Tibial artery (tissue), 4 donors: ENCODE results near the gene SNPH.

Source experiments
- DNase-seq, 2 donors: peaks; one replicate each; pipeline ENCODE4 v3.0.0-alpha.2; 2019
- H3K27ac ChIP-seq, 2 donors: fragments of 200-600 bp; sonication (generic) in 1 of 2; 1 replicate in 1 of 2; 2 replicates in 1 of 2; pipeline ENCODE4 v1.5.1; 2018 to 2019; ENCODE audit warnings: mild to moderate bottlenecking in 1 of 2
- H3K27me3 ChIP-seq, 2 donors: fragments of 200-600 bp; sonication (generic) in 1 of 2; one replicate each; pipeline versions ENCODE4 v1.5.1 to v1.6.0; 2016 to 2019
- H3K36me3 ChIP-seq, 3 donors: fragments of 200-600 bp; sonication (generic) in 2 of 3; one replicate each; pipeline ENCODE4 v1.5.1; 2016 to 2019; ENCODE audit warnings: mild to moderate bottlenecking in 2 of 3
- H3K4me1 ChIP-seq, 4 donors: fragments of 200-600 bp; sonication (generic) in 2 of 4; 1 replicate in 3 of 4; 2 replicates in 1 of 4; pipeline ENCODE4 v1.5.1; 2016 to 2019
- H3K4me3 ChIP-seq, 2 donors: fragments of 200-600 bp; sonication (generic) in 1 of 2; 1 replicate in 1 of 2; 2 replicates in 1 of 2; pipeline ENCODE4 v1.5.1; 2018 to 2019; ENCODE audit warnings: mild to moderate bottlenecking in 2 of 2
- H3K9me3 ChIP-seq, 3 donors: fragments of 200-600 bp; sonication (generic) in 1 of 3; one replicate each; pipeline ENCODE4 v1.5.1; 2016 to 2019
- intact Hi-C: fragments of 100-400 bp; cut with DNase I; formaldehyde crosslinking; loops from one replicate; pipeline ENCODE4 v1.15.0; 2023; ENCODE audit warnings: low total_unique reads
- TF ChIP-seq, protein P1 (sequence below), 2 experiments: fragments of 200-600 bp in 1 of 2; fragments of 450-650 bp in 1 of 2; IDR thresholded peaks; one replicate each; pipeline ENCODE4 v1.5.1; 2017 to 2019; ENCODE audit warnings: antibody characterized with exemption in 2 of 2, mild to moderate bottlenecking in 1 of 2, moderate library complexity in 1 of 2

The SNPH gene

DNA sequence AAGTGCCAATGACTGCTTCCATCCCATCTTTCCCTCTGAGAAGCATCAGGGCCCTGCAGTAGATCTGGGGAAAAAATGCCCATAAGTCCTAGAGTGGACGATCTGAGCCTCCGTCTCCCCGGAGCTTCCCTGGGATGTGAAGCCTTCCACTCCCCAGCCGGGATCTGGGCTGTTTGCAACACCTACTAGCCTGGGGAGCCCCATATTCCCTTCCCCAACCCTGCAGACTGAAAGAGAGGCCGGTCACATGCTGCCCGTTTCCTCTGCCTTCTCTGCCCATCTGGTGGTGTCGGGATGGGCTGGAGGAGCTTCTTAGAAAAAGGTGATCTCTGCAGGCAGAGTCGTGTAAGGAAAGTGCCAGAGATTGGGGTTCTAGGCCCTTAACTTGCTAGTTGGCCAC, 1.1 kb downstream of the SNPH start:
- no peaks in the 10 kb centered on the region for H3K9me3 ChIP-seq
- no peak for DNase-seq
- intact Hi-C loops: no loop called here
- TF ChIP-seq, protein P1, sequence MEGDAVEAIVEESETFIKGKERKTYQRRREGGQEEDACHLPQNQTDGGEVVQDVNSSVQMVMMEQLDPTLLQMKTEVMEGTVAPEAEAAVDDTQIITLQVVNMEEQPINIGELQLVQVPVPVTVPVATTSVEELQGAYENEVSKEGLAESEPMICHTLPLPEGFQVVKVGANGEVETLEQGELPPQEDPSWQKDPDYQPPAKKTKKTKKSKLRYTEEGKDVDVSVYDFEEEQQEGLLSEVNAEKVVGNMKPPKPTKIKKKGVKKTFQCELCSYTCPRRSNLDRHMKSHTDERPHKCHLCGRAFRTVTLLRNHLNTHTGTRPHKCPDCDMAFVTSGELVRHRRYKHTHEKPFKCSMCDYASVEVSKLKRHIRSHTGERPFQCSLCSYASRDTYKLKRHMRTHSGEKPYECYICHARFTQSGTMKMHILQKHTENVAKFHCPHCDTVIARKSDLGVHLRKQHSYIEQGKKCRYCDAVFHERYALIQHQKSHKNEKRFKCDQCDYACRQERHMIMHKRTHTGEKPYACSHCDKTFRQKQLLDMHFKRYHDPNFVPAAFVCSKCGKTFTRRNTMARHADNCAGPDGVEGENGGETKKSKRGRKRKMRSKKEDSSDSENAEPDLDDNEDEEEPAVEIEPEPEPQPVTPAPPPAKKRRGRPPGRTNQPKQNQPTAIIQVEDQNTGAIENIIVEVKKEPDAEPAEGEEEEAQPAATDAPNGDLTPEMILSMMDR (IDR thresholded peaks at IDR 0.05): no peak
- H3K4me1 ChIP-seq: peaks cover 0 to 18% (median 12%) of the 10 kb centered on the region in 4 donors
- peaks cover 0 to 2% of the 10 kb centered on the region in 2 donors for H3K27me3 ChIP-seq
- H3K27ac ChIP-seq: peak overlapping the region in 1 of 2 donors; percentile 59
- H3K4me3 ChIP-seq: peak overlapping the region; percentile 91 to 92
- H3K36me3 ChIP-seq: peaks cover 0 to 9% (median 0%) of the 10 kb centered on the region in 3 donors

DNA sequence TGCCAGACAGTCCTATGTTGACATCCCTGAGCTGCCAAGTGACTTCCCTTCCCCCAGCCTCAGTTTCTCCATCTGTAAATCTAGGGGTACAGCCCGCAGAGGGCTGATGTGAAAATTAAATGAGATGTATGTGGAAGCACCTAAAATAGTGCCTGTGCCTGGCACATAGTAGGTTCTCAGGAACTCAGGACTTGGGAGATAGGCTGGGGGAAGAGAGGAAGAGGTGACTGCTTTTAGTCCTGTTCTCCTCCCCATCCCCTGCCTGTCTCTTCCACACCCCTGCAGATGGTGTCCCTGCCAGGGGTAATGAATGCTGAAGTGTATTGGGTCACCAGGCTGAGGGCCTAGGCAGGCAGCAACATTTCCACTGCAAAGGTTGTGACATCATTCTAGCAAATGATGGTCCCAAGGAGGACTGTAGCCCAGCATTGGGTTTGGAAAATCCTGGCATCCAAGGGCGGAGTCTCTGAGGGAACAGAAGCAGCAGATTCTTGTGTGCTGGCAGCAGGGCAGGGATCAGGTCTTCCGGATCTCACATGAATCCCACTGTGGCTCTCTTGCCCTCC, 1.8 kb downstream of the SNPH start:
- H3K4me3 ChIP-seq: no peak overlapping the region
- H3K9me3 ChIP-seq: no peaks in the 10 kb centered on the region
- no peak for DNase-seq
- H3K36me3 ChIP-seq: peaks cover 0 to 9% (median 0%) of the 10 kb centered on the region in 3 donors
- peaks cover 0 to 18% (median 12%) of the 10 kb centered on the region in 4 donors for H3K4me1 ChIP-seq
- intact Hi-C loops: no loop called here
- TF ChIP-seq, protein P1 (IDR thresholded peaks at IDR 0.05): no peak
- H3K27ac ChIP-seq: no peak overlapping the region
- no peaks in the 10 kb centered on the region for H3K27me3 ChIP-seq

DNA sequence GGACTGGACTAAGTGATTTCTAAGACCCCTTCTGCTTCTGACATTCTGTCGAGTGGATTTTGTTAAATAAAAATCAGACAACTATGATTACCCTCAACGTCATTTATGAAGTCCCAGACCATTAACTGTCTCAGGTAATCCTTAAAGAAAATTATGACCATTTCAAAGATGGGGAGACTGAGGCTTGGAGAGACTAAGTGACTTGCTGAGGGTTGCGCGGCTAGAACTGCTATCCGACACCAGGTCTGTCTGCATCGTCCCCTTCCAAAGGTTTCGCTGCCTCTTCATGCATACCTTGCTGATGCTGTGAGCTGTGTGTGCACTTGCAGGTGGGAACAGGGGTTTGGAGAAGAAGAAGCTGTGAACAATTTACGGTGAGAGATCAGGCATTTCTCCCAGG, 3.1 kb downstream of the SNPH start:
- no peaks in the 10 kb centered on the region for H3K27me3 ChIP-seq
- H3K4me3 ChIP-seq: no peak overlapping the region
- H3K27ac ChIP-seq: no peak overlapping the region
- TF ChIP-seq, protein P1 (IDR thresholded peaks at IDR 0.05): no peak
- no peak for DNase-seq
- intact Hi-C loops: no loop called here
- no peaks in the 10 kb centered on the region for H3K9me3 ChIP-seq
- peaks cover 0 to 9% (median 0%) of the 10 kb centered on the region in 3 donors for H3K36me3 ChIP-seq
- H3K4me1 ChIP-seq: peaks cover 0 to 18% (median 12%) of the 10 kb centered on the region in 4 donors

DNA sequence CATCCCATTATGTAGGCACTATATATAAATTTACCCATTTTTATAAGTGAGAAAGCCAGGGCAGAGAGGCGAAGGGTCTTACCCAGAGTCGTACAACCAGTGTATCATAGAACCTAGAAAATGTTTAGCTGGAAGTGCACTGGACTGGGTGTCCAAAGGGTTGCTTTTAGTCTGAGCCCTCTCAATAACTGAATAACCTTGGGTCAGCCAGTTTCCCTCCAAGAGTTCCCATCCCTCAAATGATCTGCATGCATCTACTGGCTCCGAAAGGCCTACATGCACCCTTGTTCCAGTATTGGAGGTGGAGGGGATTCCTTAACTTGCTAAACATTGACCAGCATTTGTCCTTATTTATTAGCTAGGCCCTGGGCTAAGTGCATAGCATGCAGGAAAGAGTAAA, 3.8 kb downstream of the SNPH start:
- intact Hi-C loops: no loop called here

DNA sequence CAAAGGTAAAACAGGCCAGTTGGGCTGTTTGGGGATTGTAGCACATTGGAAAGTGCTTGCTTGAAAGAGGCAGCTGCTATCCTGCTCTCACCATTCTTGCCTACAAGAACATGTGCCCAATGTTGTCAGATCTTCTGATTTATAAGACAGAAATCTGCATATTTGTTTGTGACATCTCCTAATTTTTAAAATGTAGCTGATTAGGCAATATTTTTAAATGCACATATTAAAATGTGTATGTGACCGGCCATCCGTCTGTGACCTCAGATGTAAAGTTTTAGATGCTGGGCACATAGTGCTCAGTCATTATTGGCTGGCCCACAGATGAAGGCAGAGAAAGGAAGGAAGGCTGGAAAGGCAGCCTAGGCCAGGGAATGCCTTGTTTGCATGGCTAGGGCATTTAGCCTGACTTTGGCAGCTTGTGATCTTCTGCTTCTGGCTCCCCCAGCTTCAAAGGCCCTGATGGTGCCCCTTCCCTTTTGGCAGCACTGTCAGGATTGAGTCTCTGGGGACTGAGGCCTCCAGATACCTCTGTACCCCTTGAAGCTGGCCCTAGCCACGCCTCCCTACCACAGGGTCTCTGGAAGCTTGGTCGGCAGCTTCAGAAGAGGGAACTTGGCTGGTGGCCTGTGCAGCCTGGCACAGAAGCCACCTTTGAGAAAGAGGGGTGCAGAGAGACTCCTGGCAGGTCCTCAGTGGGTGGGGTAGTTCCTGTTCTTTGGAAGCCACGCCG, 6.4 kb downstream of the SNPH start:
- H3K36me3 ChIP-seq: peaks cover 0 to 9% (median 0%) of the 10 kb centered on the region in 3 donors
- intact Hi-C loops: no loop called here
- H3K4me1 ChIP-seq: peaks cover 0 to 3% (median 0%) of the 10 kb centered on the region in 4 donors
- TF ChIP-seq, protein P1 (IDR thresholded peaks at IDR 0.05): no peak
- DNase-seq: no peak
- H3K27ac ChIP-seq: no peak overlapping the region
- H3K27me3 ChIP-seq: no peaks in the 10 kb centered on the region
- no peaks in the 10 kb centered on the region for H3K9me3 ChIP-seq
- no peak overlapping the region for H3K4me3 ChIP-seq

More for the DNA sequence above, 3.8 kb downstream of the SNPH start:
- no peak overlapping the region for H3K27ac ChIP-seq
- DNase-seq: no peak
- H3K4me1 ChIP-seq: peaks cover 0 to 18% (median 12%) of the 10 kb centered on the region in 4 donors
- no peak overlapping the region for H3K4me3 ChIP-seq
- peaks cover 0 to 9% (median 0%) of the 10 kb centered on the region in 3 donors for H3K36me3 ChIP-seq
- H3K27me3 ChIP-seq: no peaks in the 10 kb centered on the region
- H3K9me3 ChIP-seq: no peaks in the 10 kb centered on the region
- TF ChIP-seq, protein P1 (IDR thresholded peaks at IDR 0.05): no peak
